ENCODE data around the gene ITPR1.

The ITPR1 gene

GRCh38 chr3:4763604-4764247 is 270.6 kb downstream of the ITPR1 start:
- TF ChIP-seq EZH2phosphoT487 (IDR thresholded peaks at IDR 0.05; ENCODE audit: borderline replicate concordance) (no peak), CTCF (conservative IDR thresholded peaks at IDR 0.05; ENCODE audit: low read length) (no peak)
- peaks cover 13% of the 10 kb centered on the region for H3K4me1 ChIP-seq (ENCODE audit: insufficient read depth, low read length, poor library complexity, severe bottlenecking)
- no peak overlapping the region for H3K9ac ChIP-seq (ENCODE audit: low read depth, low read length, poor library complexity, severe bottlenecking)
- peaks cover 40% of the 10 kb centered on the region for H3K36me3 ChIP-seq (ENCODE audit: insufficient read depth, low read length)
- no peak overlapping the region for H3K4me3 ChIP-seq (ENCODE audit: low read length, poor library complexity, severe bottlenecking)
- H3F3A ChIP-seq (ENCODE audit: low read depth) = no peaks in the 10 kb centered on the region
- H4K20me1 ChIP-seq (ENCODE audit: insufficient read depth, low read length, poor library complexity, severe bottlenecking) = no peaks in the 10 kb centered on the region
- H3K27me3 ChIP-seq (ENCODE audit: insufficient read depth, low read length, poor library complexity, severe bottlenecking) = no peaks in the 10 kb centered on the region
- H3K4me2 ChIP-seq (ENCODE audit: low read depth, low read length, poor library complexity, severe bottlenecking) = no peak overlapping the region
- no peaks in the 10 kb centered on the region for H3K9me2 ChIP-seq (replicated peaks; ENCODE audit: low read depth, low read length)
- H3K9me3 ChIP-seq (ENCODE audit: insufficient read depth, low read depth, low read length) = peaks cover 10% of the 10 kb centered on the region
- no peaks in the 10 kb centered on the region for H3K79me2 ChIP-seq (ENCODE audit: insufficient read depth, low read length)
- H2AFZ ChIP-seq (ENCODE audit: low read length) = no peak overlapping the region

GRCh38 chr3:4765212-4765611 is 272.1 kb downstream of the ITPR1 start:
- Histone ChIP-seq H3K27me3 (ENCODE audit: insufficient read depth, low read length, poor library complexity, severe bottlenecking) (no peaks in the 10 kb centered on the region), H3F3A (ENCODE audit: low read depth) (no peaks in the 10 kb centered on the region), H3K9ac (ENCODE audit: low read depth, low read length, poor library complexity, severe bottlenecking) (no peak overlapping the region), H2AFZ (ENCODE audit: low read length) (no peak overlapping the region), H3K36me3 (ENCODE audit: insufficient read depth, low read length) (peaks cover 46% of the 10 kb centered on the region), H3K4me3 (ENCODE audit: low read length, poor library complexity, severe bottlenecking) (no peak overlapping the region), H3K4me1 (ENCODE audit: insufficient read depth, low read length, poor library complexity, severe bottlenecking) (no peaks in the 10 kb centered on the region), H3K4me2 (ENCODE audit: low read depth, low read length, poor library complexity, severe bottlenecking) (no peak overlapping the region), H3K9me3 (ENCODE audit: insufficient read depth, low read depth, low read length) (peaks cover 10% of the 10 kb centered on the region), H3K79me2 (ENCODE audit: insufficient read depth, low read length) (no peaks in the 10 kb centered on the region), H4K20me1 (ENCODE audit: insufficient read depth, low read length, poor library complexity, severe bottlenecking) (no peaks in the 10 kb centered on the region), H3K9me2 (replicated peaks; ENCODE audit: low read depth, low read length) (no peaks in the 10 kb centered on the region)
- no peak for TF ChIP-seq CTCF (conservative IDR thresholded peaks at IDR 0.05; ENCODE audit: low read length)
- TF ChIP-seq EZH2phosphoT487 (IDR thresholded peaks at IDR 0.05; ENCODE audit: borderline replicate concordance) = no peak

- Histone ChIP-seq H3K36me3 (ENCODE audit: insufficient read depth, low read length) (peaks cover 53% of the 10 kb centered on the region), H2AFZ (ENCODE audit: low read length) (no peak overlapping the region), H3K27me3 (ENCODE audit: insufficient read depth, low read length, poor library complexity, severe bottlenecking) (no peaks in the 10 kb centered on the region), H3K9ac (ENCODE audit: low read depth, low read length, poor library complexity, severe bottlenecking) (no peak overlapping the region), H3K9me2 (replicated peaks; ENCODE audit: low read depth, low read length) (no peaks in the 10 kb centered on the region), H4K20me1 (ENCODE audit: insufficient read depth, low read length, poor library complexity, severe bottlenecking) (no peaks in the 10 kb centered on the region), H3K4me1 (ENCODE audit: insufficient read depth, low read length, poor library complexity, severe bottlenecking) (no peaks in the 10 kb centered on the region), H3K79me2 (ENCODE audit: insufficient read depth, low read length) (no peaks in the 10 kb centered on the region), H3K4me2 (ENCODE audit: low read depth, low read length, poor library complexity, severe bottlenecking) (no peak overlapping the region), H3K4me3 (ENCODE audit: low read length, poor library complexity, severe bottlenecking) (no peak overlapping the region), H3K9me3 (ENCODE audit: insufficient read depth, low read depth, low read length) (peaks cover 10% of the 10 kb centered on the region), H3F3A (ENCODE audit: low read depth) (no peaks in the 10 kb centered on the region)
- TF ChIP-seq EZH2phosphoT487 (IDR thresholded peaks at IDR 0.05; ENCODE audit: borderline replicate concordance) = no peak
- TF ChIP-seq CTCF (conservative IDR thresholded peaks at IDR 0.05; ENCODE audit: low read length) = no peak
Observed at GRCh38 chr3:4766263-4766662, 273.1 kb downstream of the ITPR1 start.

All from Loucy (cell line).